Epithelial cell of esophagus (primary cell): Measurements from ENCODE around the gene AMER3.

Experiments
- DNase-seq: peaks from one replicate; pipeline ENCODE4 v3.0.0; 2010; ENCODE audit warnings: low read depth
- H3K4me3 ChIP-seq: 2 replicates; pipeline ENCODE4 v1.5.1; 2011; ENCODE audit warnings: mild to moderate bottlenecking, low read length, control low read depth
- CTCF ChIP-seq: IDR thresholded peaks from 2 replicates; pipeline ENCODE4 v1.5.1; 2011; ENCODE audit warnings: low read depth, mild to moderate bottlenecking, low read length, control low read depth, inconsistent platforms; ENCODE audit not compliant: insufficient read depth; ENCODE audit errors: missing control alignments

Gene AMER3

GRCh38 chr2:130786076-130786475 is 30.7 kb downstream of the AMER3 start:
- no peak for DNase-seq
- no peak for TF ChIP-seq CTCF

GRCh38 chr2:130787841-130788240 is 32.5 kb downstream of the AMER3 start:
- TF ChIP-seq CTCF, result no peak
- no peak overlapping the region for H3K4me3 ChIP-seq
- no peak for DNase-seq

More at GRCh38 chr2:130786076-130786475, 30.7 kb downstream of the AMER3 start:
- H3K4me3 ChIP-seq, result no peak overlapping the region

- no peak overlapping the region for H3K4me3 ChIP-seq
- DNase-seq, result peak; percentile 56
- no peak for TF ChIP-seq CTCF
Observed at GRCh38 chr2:130790312-130790711, 35.0 kb downstream of the AMER3 start.

GRCh38 chr2:130790804-130791616 is 35.7 kb downstream of the AMER3 start:
- TF ChIP-seq CTCF, result no peak
- no peak for DNase-seq
- H3K4me3 ChIP-seq, result no peak overlapping the region

- no peak for DNase-seq
- H3K4me3 ChIP-seq, result no peak overlapping the region
- TF ChIP-seq CTCF, result no peak
Observed at GRCh38 chr2:130791617-130791939, 36.2 kb downstream of the AMER3 start.

- no peak overlapping the region for H3K4me3 ChIP-seq
- TF ChIP-seq CTCF, result no peak
- DNase-seq, result peak; percentile 27
Observed at GRCh38 chr2:130795431-130795830, 40.1 kb downstream of the AMER3 start.

- TF ChIP-seq CTCF, result no peak
- no peak overlapping the region for H3K4me3 ChIP-seq
- peak; percentile 55 for DNase-seq
Observed at GRCh38 chr2:130796290-130796689, 41.0 kb downstream of the AMER3 start.
